ENCODE measurements around the gene GABRG3. TPM values are rescaled to one million over a fixed set of nuclear protein-coding genes. Genes with fewer than 3 reads are reported as not detected.

Gene GABRG3
- total and polyA plus RNA-seq, 4 donors: 0.02 to 0.19 TPM; not detected in 2

DNA sequence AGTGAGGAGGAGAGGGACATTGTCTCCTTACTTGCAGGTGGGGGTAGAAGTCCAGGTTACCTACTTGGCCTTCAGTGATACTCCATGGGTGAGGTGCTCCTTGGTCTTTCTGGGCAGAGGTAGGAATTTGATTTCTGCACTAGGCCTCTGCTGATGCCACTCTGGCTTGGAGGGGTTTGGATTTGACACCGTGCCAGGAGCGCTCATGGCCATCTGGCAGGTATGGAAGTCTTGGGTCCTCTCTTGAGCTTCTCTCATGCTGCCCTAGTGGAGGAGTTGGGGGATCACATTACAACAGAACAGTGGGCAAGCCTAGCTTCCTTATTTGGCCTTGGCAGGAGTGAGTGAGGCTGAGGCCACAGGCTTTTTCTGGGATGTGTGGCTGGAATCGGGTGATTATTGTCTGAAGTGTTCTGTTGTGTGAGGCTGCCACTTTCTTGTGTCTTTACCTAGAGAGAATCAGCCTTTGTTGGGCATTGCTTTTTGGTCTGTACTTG is 525.0 kb downstream of the GABRG3 start (continued):
- TF ChIP-seq CTCF (IDR thresholded peaks at IDR 0.05; ENCODE audit: low read depth, low read length, missing input control) (no peak), HNF4G (IDR thresholded peaks at IDR 0.05) (no peak), MAX (IDR thresholded peaks at IDR 0.05) (no peak), SP1 (IDR thresholded peaks at IDR 0.05) (no peak), FOXA1 (IDR thresholded peaks at IDR 0.05) (no peak), FOXA2 (IDR thresholded peaks at IDR 0.05) (no peak), JUND (IDR thresholded peaks at IDR 0.05) (no peak), TAF1 (conservative IDR thresholded peaks at IDR 0.05) (no peak), NR2F2 (IDR thresholded peaks at IDR 0.05) (no peak)
- TF ChIP-seq, protein P1, sequence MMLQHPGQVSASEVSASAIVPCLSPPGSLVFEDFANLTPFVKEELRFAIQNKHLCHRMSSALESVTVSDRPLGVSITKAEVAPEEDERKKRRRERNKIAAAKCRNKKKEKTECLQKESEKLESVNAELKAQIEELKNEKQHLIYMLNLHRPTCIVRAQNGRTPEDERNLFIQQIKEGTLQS (IDR thresholded peaks at IDR 0.05): no peak

- no peaks in the 10 kb centered on the region for H3K4me1 ChIP-seq (ENCODE audit: control insufficient read depth in 4 of 4, insufficient read depth in 4 of 4, low read length in 3 of 4)
- no peak overlapping the region for H3K4me3 ChIP-seq (ENCODE audit: low read depth in 1 of 3, low read length in 3 of 3)
- WGBS: 86% methylated on average over 10 of the region's 10 CpGs
- H3K9ac ChIP-seq (ENCODE audit: low read depth in 1 of 2, low read length in 2 of 2): no peak overlapping the region
- H3K27ac ChIP-seq (ENCODE audit: low read depth in 1 of 2, low read length in 2 of 2): no peak overlapping the region
- no peaks in the 10 kb centered on the region for H3K9me3 ChIP-seq (ENCODE audit: control insufficient read depth in 4 of 4, low read length in 3 of 4)
- no peak for TF ChIP-seq SP1 (IDR thresholded peaks at IDR 0.05)
- TF ChIP-seq HNF4A (conservative IDR thresholded peaks at IDR 0.05): no peak
- no peak for TF ChIP-seq MAX (IDR thresholded peaks at IDR 0.05)
- no peak for TF ChIP-seq EGR1 (IDR thresholded peaks at IDR 0.05; ENCODE audit: low read depth in 2 of 2)
- TF ChIP-seq, protein P1 (IDR thresholded peaks at IDR 0.05): no peak
- no peak for TF ChIP-seq JUND (IDR thresholded peaks at IDR 0.05)
- no peak for TF ChIP-seq GABPA (IDR thresholded peaks at IDR 0.05 in 1 of 2, conservative IDR thresholded peaks at IDR 0.05 in 1 of 2)
- no peak for TF ChIP-seq YY1 (IDR thresholded peaks at IDR 0.05)
- no peak for TF ChIP-seq FOXA1 (IDR thresholded peaks at IDR 0.05)
- no peak for TF ChIP-seq CTCF (IDR thresholded peaks at IDR 0.05; ENCODE audit: low read depth, low read length, missing input control)
- no peak for TF ChIP-seq FOXA2 (IDR thresholded peaks at IDR 0.05)
- no peak for TF ChIP-seq NR2F2 (IDR thresholded peaks at IDR 0.05)
- no peak for TF ChIP-seq RAD21 (IDR thresholded peaks at IDR 0.05)
- H3K27me3 ChIP-seq (ENCODE audit: control insufficient read depth in 4 of 4, insufficient read depth in 4 of 4, low read length in 3 of 4): peaks cover 0 to under 1% (median 0%) of the 10 kb centered on the region in 4 donors
- DNase-seq (ENCODE audit: low spot score): no peak
- no peaks in the 10 kb centered on the region for H3K36me3 ChIP-seq (ENCODE audit: control insufficient read depth in 4 of 4, insufficient read depth in 3 of 4, low read depth in 1 of 4, low read length in 3 of 4)
These were observed 527.7 kb downstream of the GABRG3 start for GRCh38 chr15:27498700-27499099.

DNA sequence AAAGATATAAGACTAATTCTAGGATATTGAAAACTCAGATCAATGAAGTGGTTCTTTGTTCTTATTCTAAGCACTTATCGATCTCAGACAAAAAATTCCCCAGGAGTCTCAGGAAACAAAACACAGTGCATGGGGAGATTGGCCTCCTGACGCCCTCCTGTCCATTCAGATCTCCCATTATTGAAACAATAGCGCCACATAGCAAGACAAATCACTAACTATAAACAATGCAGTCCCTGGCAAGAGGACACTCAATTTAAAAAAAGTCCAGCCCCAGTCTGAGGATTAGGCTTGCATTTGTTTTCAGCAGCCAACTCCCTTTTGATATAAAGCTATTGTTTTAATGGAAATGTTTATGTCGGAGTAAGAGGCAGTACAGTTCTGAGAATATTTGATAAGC is 528.2 kb downstream of the GABRG3 start:
- H3K4me3 ChIP-seq (ENCODE audit: low read depth in 1 of 3, low read length in 3 of 3): no peak overlapping the region
- no peaks in the 10 kb centered on the region for H3K9me3 ChIP-seq (ENCODE audit: control insufficient read depth in 4 of 4, low read length in 3 of 4)
- WGBS: 67% methylated on average over 4 of the region's 4 CpGs
- TF ChIP-seq, protein P1 (IDR thresholded peaks at IDR 0.05): no peak
- TF ChIP-seq HNF4G (IDR thresholded peaks at IDR 0.05) (no peak), RXRA (IDR thresholded peaks at IDR 0.05) (no peak), TAF1 (conservative IDR thresholded peaks at IDR 0.05) (no peak), FOXA2 (IDR thresholded peaks at IDR 0.05) (no peak)
- no peaks in the 10 kb centered on the region for H3K27me3 ChIP-seq (ENCODE audit: control insufficient read depth in 4 of 4, insufficient read depth in 4 of 4, low read length in 3 of 4)
- H3K27ac ChIP-seq (ENCODE audit: low read depth in 1 of 2, low read length in 2 of 2): no peak overlapping the region
- no peak for DNase-seq (ENCODE audit: low spot score)
- H3K4me1 ChIP-seq (ENCODE audit: control insufficient read depth in 4 of 4, insufficient read depth in 4 of 4, low read length in 3 of 4): no peaks in the 10 kb centered on the region
- H3K36me3 ChIP-seq (ENCODE audit: control insufficient read depth in 4 of 4, insufficient read depth in 3 of 4, low read depth in 1 of 4, low read length in 3 of 4): no peaks in the 10 kb centered on the region
- no peak overlapping the region for H3K9ac ChIP-seq (ENCODE audit: low read depth in 1 of 2, low read length in 2 of 2)

Measured in liver (tissue), 9 donors.